Measurements from ENCODE around the gene BCKDK. TPM values are rescaled to one million over a fixed set of nuclear protein-coding genes. Genes with fewer than 3 reads are reported as not detected.

The BCKDK gene
- total RNA-seq, 1 experiment from 2014 or later, result 60.4 TPM

DNA sequence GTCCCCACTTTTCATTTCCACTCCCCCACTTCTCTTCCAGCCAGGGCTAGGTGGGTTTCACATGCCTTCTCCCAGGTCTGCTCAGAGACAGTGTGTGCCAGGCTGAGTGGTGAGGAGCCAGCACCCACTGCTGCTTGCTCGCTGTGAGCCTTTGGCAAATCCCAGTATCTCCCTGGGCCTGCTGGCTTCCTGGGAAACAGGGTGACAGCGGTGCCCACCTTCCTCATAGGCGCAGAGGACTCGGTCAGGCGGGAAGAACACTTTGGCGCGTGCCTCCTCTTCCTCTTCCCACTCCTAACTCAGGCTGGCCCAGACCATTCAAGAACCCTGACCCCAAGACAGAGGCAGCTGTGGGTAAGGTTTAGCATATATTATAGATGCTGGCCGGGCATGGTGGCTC is 19.0 kb upstream of the BCKDK start:
- Histone ChIP-seq H3K4me1 (ENCODE audit: control insufficient read depth, insufficient read depth, low read length) (peaks cover 4% of the 10 kb centered on the region; the same call in 1 of the 2 replicates), H3K36me3 (ENCODE audit: control insufficient read depth, insufficient read depth, low read length) (no peaks in the 10 kb centered on the region; the same call in 1 of the 2 replicates), H3K9me3 (ENCODE audit: control insufficient read depth, insufficient read depth, low read depth, low read length) (no peaks in the 10 kb centered on the region), H3K27me3 (ENCODE audit: control insufficient read depth, insufficient read depth, low read length) (no peaks in the 10 kb centered on the region), H3K4me3 (ENCODE audit: low read depth in 2 of 2, low read length in 2 of 2) (no peak overlapping the region), H3K27ac (ENCODE audit: low read length) (no peak overlapping the region)
- no TSS peak for BruUV-seq (replicated peaks)
- CTCF ChIA-PET, result no interaction called here
- DNase-seq (ENCODE audit: low read depth, low spot score) (no peak), ATAC-seq (no peak)
- in situ Hi-C loops (cut with HindIII; ENCODE audit: low pct_unique_long_range_greater_than_20kb, low sequenced_read_pairs) (no loop called here), intact Hi-C loops (cut with micrococcal nuclease; ENCODE audit: unreplicated experiment) (no loop called here)
- TF ChIP-seq REST (IDR thresholded peaks at IDR 0.05; ENCODE audit: insufficient read depth in 1 of 2, low read depth in 2 of 2, low read length in 1 of 2) (no peak), SIN3A (IDR thresholded peaks at IDR 0.05; ENCODE audit: borderline replicate concordance, insufficient read depth, low read depth, low read length) (no peak)
- POLR2A ChIA-PET, result interaction anchor here (0.5 kb wide), 1 partner anchor 348 kb away, joined by 3 read pairs; no protein-coding TSS in a partner anchor

DNA sequence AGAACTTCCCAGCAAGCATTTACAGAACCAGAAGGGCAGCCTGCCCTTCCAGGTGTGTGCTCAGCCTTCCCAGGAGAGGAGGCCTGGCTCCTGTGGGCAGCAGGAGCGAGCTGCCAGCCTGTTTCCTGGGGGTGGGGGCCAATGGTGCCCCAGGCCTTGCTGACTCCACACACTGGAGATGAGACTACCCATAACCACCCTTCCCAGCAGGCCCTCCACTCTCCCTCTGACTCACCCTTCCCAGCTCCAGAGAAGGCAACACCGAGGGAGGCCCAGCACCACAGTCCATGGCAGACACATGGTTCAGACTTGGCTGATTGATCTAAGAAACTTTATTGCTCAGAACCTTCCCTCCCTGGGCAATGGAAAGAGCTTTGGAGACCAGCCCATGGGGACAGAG is 17.6 kb upstream of the BCKDK start:
- no peaks in the 10 kb centered on the region for H3K27me3 ChIP-seq (ENCODE audit: control insufficient read depth, insufficient read depth, low read length)
- ChIA-PET CTCF (interaction anchor here (0.7 kb wide), 1 partner anchor 93 kb away, joined by 3 read pairs; no protein-coding TSS in a partner anchor), POLR2A (no interaction called here)
- no peak for TF ChIP-seq SIN3A (IDR thresholded peaks at IDR 0.05; ENCODE audit: borderline replicate concordance, insufficient read depth, low read depth, low read length)
- TF ChIP-seq POLR2AphosphoS5 (IDR thresholded peaks at IDR 0.05; ENCODE audit: low read depth, low read length), result no peak
- TF ChIP-seq, protein P1, sequence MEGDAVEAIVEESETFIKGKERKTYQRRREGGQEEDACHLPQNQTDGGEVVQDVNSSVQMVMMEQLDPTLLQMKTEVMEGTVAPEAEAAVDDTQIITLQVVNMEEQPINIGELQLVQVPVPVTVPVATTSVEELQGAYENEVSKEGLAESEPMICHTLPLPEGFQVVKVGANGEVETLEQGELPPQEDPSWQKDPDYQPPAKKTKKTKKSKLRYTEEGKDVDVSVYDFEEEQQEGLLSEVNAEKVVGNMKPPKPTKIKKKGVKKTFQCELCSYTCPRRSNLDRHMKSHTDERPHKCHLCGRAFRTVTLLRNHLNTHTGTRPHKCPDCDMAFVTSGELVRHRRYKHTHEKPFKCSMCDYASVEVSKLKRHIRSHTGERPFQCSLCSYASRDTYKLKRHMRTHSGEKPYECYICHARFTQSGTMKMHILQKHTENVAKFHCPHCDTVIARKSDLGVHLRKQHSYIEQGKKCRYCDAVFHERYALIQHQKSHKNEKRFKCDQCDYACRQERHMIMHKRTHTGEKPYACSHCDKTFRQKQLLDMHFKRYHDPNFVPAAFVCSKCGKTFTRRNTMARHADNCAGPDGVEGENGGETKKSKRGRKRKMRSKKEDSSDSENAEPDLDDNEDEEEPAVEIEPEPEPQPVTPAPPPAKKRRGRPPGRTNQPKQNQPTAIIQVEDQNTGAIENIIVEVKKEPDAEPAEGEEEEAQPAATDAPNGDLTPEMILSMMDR (IDR thresholded peaks at IDR 0.05), result no peak
- no peak for TF ChIP-seq TCF7L2 (IDR thresholded peaks at IDR 0.05; ENCODE audit: low read depth, low read length)
- no peak for TF ChIP-seq REST (IDR thresholded peaks at IDR 0.05; ENCODE audit: insufficient read depth in 1 of 2, low read depth in 2 of 2, low read length in 1 of 2)
- H3K9me3 ChIP-seq (ENCODE audit: control insufficient read depth, insufficient read depth, low read depth, low read length), result no peaks in the 10 kb centered on the region
- in situ Hi-C loops (cut with HindIII; ENCODE audit: low pct_unique_long_range_greater_than_20kb, low sequenced_read_pairs) (no loop called here), intact Hi-C loops (cut with micrococcal nuclease; ENCODE audit: unreplicated experiment) (loop anchor here (10.0 kb wide), 1 partner anchor 56 kb away; the partner anchor contains the start of gene STX4)
- no peak overlapping the region for H3K4me3 ChIP-seq (ENCODE audit: low read depth in 2 of 2, low read length in 2 of 2)
- ATAC-seq, result no peak
- DNase-seq (ENCODE audit: low read depth, low spot score), result no peak
- H3K4me1 ChIP-seq (ENCODE audit: control insufficient read depth, insufficient read depth, low read length), result peaks cover 4% of the 10 kb centered on the region
- H3K36me3 ChIP-seq (ENCODE audit: control insufficient read depth, insufficient read depth, low read length), result no peaks in the 10 kb centered on the region; the same call in 1 of the 2 replicates
- no TSS peak for BruUV-seq (replicated peaks)
- H3K27ac ChIP-seq (ENCODE audit: low read length), result no peak overlapping the region
